H1 (cell line): ENCODE measurements around the gene NAXD. TPM values are rescaled to one million over a fixed set of nuclear protein-coding genes. Genes with fewer than 3 reads are reported as not detected.
A peak's percentile ranks its signal among the peaks of the same experiment; 100 is the strongest.

Experiments used
- CTCF ChIA-PET: fragments of 300-600 bp; sonication (Branson Sonifier 250); formaldehyde crosslinking; loops from one replicate; lab custom pipeline; 2021; ENCODE audit not compliant: partially characterized antibody; lab: Charles Lee
- POLR2A ChIA-PET: fragments of 300-600 bp; sonication (Branson Sonifier 250); formaldehyde crosslinking; loops from one replicate; lab custom pipeline; 2021; ENCODE audit warnings: inconsistent platforms; ENCODE audit not compliant: partially characterized antibody; lab: Charles Lee
- DNase-seq, 2 experiments: peaks; one replicate each; pipeline versions ENCODE4 v3.0.0 to v3.0.0-alpha.2; 2010 to 2022; ENCODE audit warnings: low spot score in 2 of 2, low read depth in 1 of 2, mixed read lengths in 1 of 2
- FAIRE-seq: peaks from 2 replicates; lab custom pipeline; 2011; peaks lifted over from hg19 to GRCh38; lab: Jason Lieb, UNC
- H2AFZ ChIP-seq: 2 replicates; pipeline ENCODE4 v1.8.1; 2012; ENCODE audit warnings: low read length, inconsistent platforms
- H2AK5ac ChIP-seq: 2 replicates; pipeline ENCODE4 v1.6.1; 2013; ENCODE audit warnings: low read depth, low read length
- H2BK120ac ChIP-seq: replicated peaks from 2 replicates; pipeline ENCODE3; 2013; ENCODE audit warnings: low read depth, low read length, inconsistent platforms
- H2BK12ac ChIP-seq: 2 replicates; pipeline ENCODE4 v1.6.1; 2013; ENCODE audit warnings: low read depth, low read length
- H2BK15ac ChIP-seq: 2 replicates; pipeline ENCODE4 v1.6.1; 2013; ENCODE audit warnings: low read length
- H2BK20ac ChIP-seq: 2 replicates; pipeline ENCODE4 v1.6.1; 2013; ENCODE audit warnings: low read length
- H2BK5ac ChIP-seq: 2 replicates; pipeline ENCODE4 v1.6.1; 2013; ENCODE audit warnings: low read depth, low read length
- H3K14ac ChIP-seq: 2 replicates; pipeline ENCODE4 v1.6.1; 2013; ENCODE audit warnings: inconsistent platforms; ENCODE audit not compliant: insufficient read length
- H3K18ac ChIP-seq: 2 replicates; pipeline ENCODE4 v1.6.1; 2013; ENCODE audit warnings: low read length; ENCODE audit errors: extremely low read depth
- H3K23ac ChIP-seq: 2 replicates; pipeline ENCODE4 v1.6.1; 2013; ENCODE audit warnings: inconsistent platforms; ENCODE audit not compliant: insufficient read length
- H3K23me2 ChIP-seq: 2 replicates; pipeline ENCODE4 v1.6.1; 2013; ENCODE audit warnings: low read depth, low read length
- H3K27ac ChIP-seq: 2 replicates; pipeline ENCODE4 v1.6.1; 2011; ENCODE audit warnings: low read depth, low read length, inconsistent platforms
- H3K27me3 ChIP-seq, 4 experiments: replicated peaks in 1 of 4; 1 replicate in 1 of 4; 2 replicates in 3 of 4; pipeline versions ENCODE4 v1.6.1 to v1.8.1; 2011 to 2013; ENCODE audit warnings: low read length in 3 of 4, mild to moderate bottlenecking in 3 of 4, inconsistent platforms in 2 of 4, mixed read lengths in 2 of 4, moderate library complexity in 1 of 4; ENCODE audit not compliant: control insufficient read depth in 3 of 4, insufficient read depth in 3 of 4; ENCODE audit errors: extremely low read depth in 1 of 4
- H3K36me3 ChIP-seq, 4 experiments: 2 replicates each; pipeline versions ENCODE4 v1.6.1 to v1.8.1; 2011 to 2013; ENCODE audit warnings: mild to moderate bottlenecking in 4 of 4, low read length in 3 of 4, moderate library complexity in 2 of 4, control low read depth in 1 of 4, inconsistent platforms in 1 of 4; ENCODE audit not compliant: insufficient read depth in 4 of 4, control insufficient read depth in 2 of 4
- H3K4ac ChIP-seq: replicated peaks from 2 replicates; pipeline ENCODE3; 2013; ENCODE audit warnings: low read length, low read depth, mixed read lengths, inconsistent platforms; ENCODE audit not compliant: insufficient read length
- H3K4me1 ChIP-seq, 4 experiments: replicated peaks in 1 of 4; 1 replicate in 1 of 4; 2 replicates in 3 of 4; pipeline versions ENCODE4 v1.6.1 to v1.8.1; 2011 to 2013; ENCODE audit warnings: low read length in 3 of 4, inconsistent platforms in 2 of 4, mixed read lengths in 1 of 4; ENCODE audit not compliant: insufficient read depth in 4 of 4, control insufficient read depth in 3 of 4
- H3K4me2 ChIP-seq, 2 experiments: 2 replicates each; pipeline versions ENCODE4 v1.6.1 to v1.8.1; 2011 to 2013; ENCODE audit warnings: low read depth in 2 of 2, low read length in 2 of 2, control low read depth in 1 of 2, inconsistent platforms in 1 of 2, mild to moderate bottlenecking in 1 of 2; ENCODE audit not compliant: insufficient read depth in 1 of 2
- H3K4me3 ChIP-seq, 4 experiments: fragments of 200-600, 300-600 bp in 1 of 4; sonication (generic), shearing (Covaris generic), sonication (Bioruptor Twin) in 1 of 4; 2 replicates each; pipeline versions ENCODE4 v1.5.1 to v1.8.1; 2011 to 2016; ENCODE audit warnings: low read length in 4 of 4, low read depth in 3 of 4, control low read depth in 2 of 4, inconsistent platforms in 2 of 4, mild to moderate bottlenecking in 2 of 4, mixed read lengths in 1 of 4, moderate library complexity in 1 of 4; ENCODE audit not compliant: insufficient read depth in 2 of 4; ENCODE audit errors: extremely low read depth in 1 of 4
- H3K56ac ChIP-seq: replicated peaks from 2 replicates; pipeline ENCODE3; 2013; ENCODE audit warnings: low read depth, mild to moderate bottlenecking, mixed read lengths, low read length, inconsistent platforms; ENCODE audit not compliant: insufficient read length
- H3K79me1 ChIP-seq: 2 replicates; pipeline ENCODE4 v1.6.1; 2013; ENCODE audit warnings: low read depth, low read length, control low read depth
- H3K79me2 ChIP-seq, 2 experiments: 2 replicates each; pipeline versions ENCODE4 v1.6.1 to v1.8.1; 2012 to 2013; ENCODE audit warnings: low read length in 2 of 2, mild to moderate bottlenecking in 2 of 2, inconsistent platforms in 1 of 2; ENCODE audit not compliant: insufficient read depth in 2 of 2, control insufficient read depth in 1 of 2
- H3K9ac ChIP-seq, 4 experiments: replicated peaks in 1 of 4; 1 replicate in 1 of 4; 2 replicates in 3 of 4; pipeline versions ENCODE4 v1.6.1 to v1.8.1; 2011 to 2013; ENCODE audit warnings: low read depth in 3 of 4, low read length in 3 of 4, control low read depth in 2 of 4, mild to moderate bottlenecking in 2 of 4, moderate library complexity in 2 of 4, inconsistent platforms in 1 of 4; ENCODE audit errors: extremely low read depth in 1 of 4
- H3K9me3 ChIP-seq, 2 experiments: 2 replicates each; pipeline versions ENCODE4 v1.6.1 to v1.8.1; 2012 to 2013; ENCODE audit warnings: mild to moderate bottlenecking in 2 of 2, moderate library complexity in 2 of 2, control low read depth in 1 of 2, inconsistent platforms in 1 of 2, low read depth in 1 of 2, low read length in 1 of 2, mixed read lengths in 1 of 2; ENCODE audit not compliant: insufficient read depth in 2 of 2
- H4K20me1 ChIP-seq, 2 experiments: replicated peaks in 1 of 2; 2 replicates each; pipeline versions ENCODE3 to v1.8.1; 2011 to 2013; ENCODE audit warnings: inconsistent platforms in 2 of 2, low read length in 2 of 2, mild to moderate bottlenecking in 1 of 2; ENCODE audit not compliant: insufficient read depth in 2 of 2, control insufficient read depth in 1 of 2
- H4K5ac ChIP-seq: 2 replicates; pipeline ENCODE4 v1.6.1; 2013; ENCODE audit warnings: low read length, low read depth, mixed read lengths, inconsistent platforms; ENCODE audit not compliant: insufficient read length
- H4K8ac ChIP-seq: 2 replicates; pipeline ENCODE4 v1.8.0; 2013; ENCODE audit warnings: mild to moderate bottlenecking, moderate library complexity, low read length, inconsistent platforms; ENCODE audit not compliant: insufficient read depth; ENCODE audit errors: extremely low read depth
- H4K91ac ChIP-seq: replicated peaks from 2 replicates; pipeline ENCODE3; 2013; ENCODE audit warnings: low read length, mixed read lengths, inconsistent platforms; ENCODE audit not compliant: insufficient read length
- ASH2L ChIP-seq: fragments of 200-600, 300-600 bp; sonication (generic); IDR thresholded peaks from one replicate; pipeline ENCODE4 v1.7.1; 2017; ENCODE audit warnings: low read length
- CEBPB ChIP-seq: IDR thresholded peaks from 2 replicates; pipeline ENCODE4 v1.6.1; 2012; ENCODE audit warnings: low read depth, low read length
- GTF2F1 ChIP-seq: IDR thresholded peaks from 2 replicates; pipeline ENCODE4 v1.6.1; 2012; ENCODE audit warnings: low read depth, low read length, improper control_type of control experiment, borderline replicate concordance
- MAX ChIP-seq: IDR thresholded peaks from 2 replicates; pipeline ENCODE4 v1.6.1; 2012; ENCODE audit warnings: inconsistent platforms
- PHF8 ChIP-seq: fragments of 200-600 bp; sonication (generic); conservative IDR thresholded peaks from 2 replicates; pipeline ENCODE4 v1.7.1; 2012; ENCODE audit warnings: low read depth, mild to moderate bottlenecking, inconsistent platforms, low read length, moderate library complexity
- RFX5 ChIP-seq: IDR thresholded peaks from 2 replicates; pipeline ENCODE4 v1.6.1; 2011; ENCODE audit warnings: low read depth, low read length, improper control_type of control experiment, borderline replicate concordance
- RXRA ChIP-seq: IDR thresholded peaks from 2 replicates; pipeline ENCODE4 v1.6.1; 2011; ENCODE audit warnings: low read depth, mild to moderate bottlenecking, low read length, moderate library complexity; ENCODE audit not compliant: insufficient read depth
- SIX5 ChIP-seq: IDR thresholded peaks from 2 replicates; pipeline ENCODE4 v1.6.1; 2011; ENCODE audit warnings: mild to moderate bottlenecking, low read depth, low read length
- SP4 ChIP-seq: IDR thresholded peaks from 2 replicates; pipeline ENCODE4 v1.6.1; 2012; ENCODE audit warnings: low read length, inconsistent platforms
- TCF12 ChIP-seq: IDR thresholded peaks from 2 replicates; pipeline ENCODE4 v1.6.1; 2011; ENCODE audit warnings: low read depth, mild to moderate bottlenecking, low read length
- WGBS, 2 experiments: shearing (Covaris generic) in 1 of 2; methylation state at CpG; one replicate each; pipeline versions ENCODE4 v1.1.6 to v1.1.7; 2013 to 2015; ENCODE audit warnings: low lambda C conversion rate in 2 of 2, mixed read lengths in 2 of 2, inconsistent platforms in 1 of 2, low coverage in 1 of 2, missing lambda C conversion rate in 1 of 2; ENCODE audit not compliant: insufficient replicate concordance in 2 of 2, insufficient coverage in 1 of 2, insufficient read length in 1 of 2; ENCODE audit errors: extremely low coverage in 1 of 2, missing lambda C conversion rate in 1 of 2; 5-methylcytosine and 5-hydroxymethylcytosine counted together
- polyA plus RNA-seq, 7 experiments: library from polyadenylated mRNA; depleted of rRNA in 3 of 7; stranded (reverse) in 5 of 7; unstranded in 2 of 7; fragments of >200 nt in 5 of 7; fragments of 200-250 nt in 2 of 7; gene quantifications; 1 replicate in 5 of 7; 2 replicates in 1 of 7; 4 replicates in 1 of 7; pipeline versions ENCODE4 v1.2.1 to v1.2.3, GENCODE V29; 2011 to 2013; ENCODE audit warnings: missing spikeins in 2 of 7, mixed read lengths in 2 of 7
- total RNA-seq: library from RNA; stranded (reverse); fragmentation: NEBNext Ultra II Directional; extraction: Animal tissue kit (Norgen Biotek cat#: 25700); gene quantifications from 2 replicates; pipeline ENCODE4 v1.2.1, GENCODE V29; 2021
- TF ChIP-seq, protein P1 (sequence below): IDR thresholded peaks from 2 replicates; pipeline ENCODE4 v1.6.1; 2012; ENCODE audit warnings: inconsistent platforms

NAXD gene
- total and polyA plus RNA-seq, 2 of the 8 experiments (the other 6 are each of a cell fraction or from before 2014, with no cell fraction given) = 25.4 to 35.5 TPM

GRCh38 chr13:110624766-110625756 is 9.7 kb downstream of the NAXD start:
- Histone ChIP-seq H2AK5ac (0 out of 2 replicates have a peak overlapping the region, but pooled peaks have one; percentile 60), H3K36me3 (peaks cover 0 to 12% (median 7%) of the 10 kb centered on the region in 4 experiments; a peak in 4 of 8 replicates), H2BK120ac (no peak overlapping the region), H2BK20ac (no peak overlapping the region), H4K5ac (no peak overlapping the region), H3K79me2 (peaks cover 3 to 76% of the 10 kb centered on the region in 2 experiments), H2BK12ac (no peak overlapping the region), H3K9ac (no peak overlapping the region), H3K4me2 (no peak overlapping the region), H3K4me1 (no peaks in the 10 kb centered on the region; a peak in 1 of 7 replicates), H3K27ac (no peak overlapping the region), H4K8ac (peak overlapping the region; percentile 79), H3K23me2 (no peaks in the 10 kb centered on the region), H3K4me3 (no peak overlapping the region), H3K79me1 (peaks cover 13% of the 10 kb centered on the region), H2BK15ac (no peak overlapping the region), H3K14ac (no peak overlapping the region), H3K23ac (no peak overlapping the region), H3K4ac (no peak overlapping the region), H4K20me1 (peaks cover 9 to 29% of the 10 kb centered on the region in 2 experiments), H2BK5ac (no peak overlapping the region), H2AFZ (no peak overlapping the region), H3K56ac (no peak overlapping the region), H4K91ac (no peak overlapping the region), H3K27me3 (no peaks in the 10 kb centered on the region), H3K9me3 (no peaks in the 10 kb centered on the region), H3K18ac (no peak overlapping the region)
- CTCF ChIA-PET = interaction anchor here (0.9 to 4.9 kb wide), 8 partner anchors 10 to 59 kb away, joined by 3 to 23 read pairs (median 3); partner anchors contain the start of gene NAXD
- DNase-seq (peak in 1 of 2 experiments; percentile 43), FAIRE-seq (no peak)
- 92% methylated on average over 40 of the region's 41 CpGs; no CpG with 5 or more reads in 1 of the 2 experiments for WGBS, 2 experiments
- POLR2A ChIA-PET = interaction anchor here (0.5 to 1.7 kb wide), 5 partner anchors 9 to 55 kb away, joined by 3 to 5 read pairs (median 3); no protein-coding TSS in a partner anchor
- no peak for TF ChIP-seq ASH2L
- no peak for TF ChIP-seq MAX
- no peak for TF ChIP-seq TCF12
- no peak for TF ChIP-seq SP4
- TF ChIP-seq GTF2F1 = no peak
- TF ChIP-seq PHF8 = no peak
- TF ChIP-seq RXRA = no peak
- no peak for TF ChIP-seq RFX5
- no peak for TF ChIP-seq SIX5
- TF ChIP-seq CEBPB = no peak
- TF ChIP-seq, protein P1, sequence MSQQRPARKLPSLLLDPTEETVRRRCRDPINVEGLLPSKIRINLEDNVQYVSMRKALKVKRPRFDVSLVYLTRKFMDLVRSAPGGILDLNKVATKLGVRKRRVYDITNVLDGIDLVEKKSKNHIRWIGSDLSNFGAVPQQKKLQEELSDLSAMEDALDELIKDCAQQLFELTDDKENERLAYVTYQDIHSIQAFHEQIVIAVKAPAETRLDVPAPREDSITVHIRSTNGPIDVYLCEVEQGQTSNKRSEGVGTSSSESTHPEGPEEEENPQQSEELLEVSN = no peak; the same call in 1 of the 2 replicates
